WTC11 (cell line): ENCODE results near the gene NHSL2.

Source experiments
- AR ChIP-seq: fragments of 250-450 bp; sonication (Bioruptor Pico); IDR thresholded peaks from 2 replicates; pipeline ENCODE4 v1.9.0; 2021; ENCODE audit warnings: mild to moderate bottlenecking
- ATF1 ChIP-seq: sonication (generic); formaldehyde crosslinking; IDR thresholded peaks from 2 replicates; pipeline ENCODE4 v1.8.1; 2023; ENCODE audit warnings: mild to moderate bottlenecking, moderate library complexity, missing genetic modification reagents
- ATF2 ChIP-seq: sonication (generic); formaldehyde crosslinking; IDR thresholded peaks from 2 replicates; pipeline ENCODE4 v1.8.1; 2022; ENCODE audit warnings: low read depth, missing genetic modification reagents, borderline replicate concordance
- ATF3 ChIP-seq: sonication (generic); formaldehyde crosslinking; conservative IDR thresholded peaks from 2 replicates; pipeline ENCODE4 v1.8.1; 2022; ENCODE audit warnings: mild to moderate bottlenecking, missing genetic modification reagents
- CTCF ChIP-seq: fragments of 200-600 bp; IDR thresholded peaks from 2 replicates; pipeline ENCODE4 v1.8.0; 2022; ENCODE audit warnings: antibody characterized with exemption
- E2F1 ChIP-seq: sonication (generic); formaldehyde crosslinking; IDR thresholded peaks from 2 replicates; pipeline ENCODE4 v1.8.0; 2022; ENCODE audit warnings: mild to moderate bottlenecking, missing genetic modification reagents
- GRHL2 ChIP-seq: fragments of 250-450 bp; sonication (Bioruptor Pico); IDR thresholded peaks from 2 replicates; pipeline ENCODE4 v1.8.0; 2022; ENCODE audit warnings: mild to moderate bottlenecking, moderate library complexity; ENCODE audit not compliant: insufficient replicate concordance, severe bottlenecking
- JUN ChIP-seq: sonication (generic); formaldehyde crosslinking; IDR thresholded peaks from 2 replicates; pipeline ENCODE4 v1.8.0; 2023; ENCODE audit warnings: mild to moderate bottlenecking, missing genetic modification reagents
- TCF7 ChIP-seq: sonication (generic); formaldehyde crosslinking; IDR thresholded peaks from 2 replicates; pipeline ENCODE4 v1.8.0; 2022; ENCODE audit warnings: mild to moderate bottlenecking, low read depth, missing genetic modification reagents, moderate library complexity
- TEAD1 ChIP-seq: sonication (generic); formaldehyde crosslinking; IDR thresholded peaks from 2 replicates; pipeline ENCODE4 v1.8.0; 2022; ENCODE audit warnings: mild to moderate bottlenecking, missing genetic modification reagents
- TEAD4 ChIP-seq: sonication (generic); formaldehyde crosslinking; IDR thresholded peaks from 2 replicates; pipeline ENCODE4 v1.8.0; 2022; ENCODE audit warnings: mild to moderate bottlenecking, missing genetic modification reagents
- ZBTB21 ChIP-seq: sonication (generic); formaldehyde crosslinking; IDR thresholded peaks from 2 replicates; pipeline ENCODE4 v1.8.1; 2023; ENCODE audit warnings: mild to moderate bottlenecking, missing genetic modification reagents, borderline replicate concordance

GRCh38 chrX:72094894-72095293, 184.2 kb downstream of the NHSL2 start:
- no peak for TF ChIP-seq TEAD1 (CRISPR knock-in tag)
- TF ChIP-seq JUN (CRISPR knock-in tag), result no peak
- TF ChIP-seq ZBTB21 (CRISPR knock-in tag), result no peak
- no peak for TF ChIP-seq GRHL2 (CRISPR knock-in tag)
- TF ChIP-seq CTCF, result no peak
- no peak for TF ChIP-seq ATF1 (CRISPR knock-in tag)
- no peak for TF ChIP-seq ATF3 (CRISPR knock-in tag)
- no peak for TF ChIP-seq ATF2
- no peak for TF ChIP-seq TEAD4 (CRISPR knock-in tag)
- TF ChIP-seq TCF7, result no peak
- TF ChIP-seq E2F1 (CRISPR knock-in tag), result no peak
- no peak for TF ChIP-seq AR
